M059J (cell line): ENCODE results near the gene ZNF641. TPM values are rescaled to one million over a fixed set of nuclear protein-coding genes. Genes with fewer than 3 reads are reported as not detected.

Experiments
- DNase-seq: peaks from one replicate; pipeline ENCODE4 v3.0.0-alpha.2; 2012; ENCODE audit warnings: low read depth
- total RNA-seq: library from RNA; depleted of rRNA; stranded (reverse); fragments of >200 nt; shearing (Covaris generic); gene quantifications from 2 replicates; pipeline ENCODE4 v1.2.3, GENCODE V29; 2014; rRNA removed

The ZNF641 gene
- 3.9 and 7.8 TPM in 2 replicates for total RNA-seq

- peak; percentile 70 for DNase-seq
Observed at GRCh38 chr12:48350249-48351021, at the start of gene ZNF641. Gene ZNF641, minus strand, starts transcription at chr12:48350919. Its CDS starts 2,829 bp downstream, at chr12:48348090.

DNA sequence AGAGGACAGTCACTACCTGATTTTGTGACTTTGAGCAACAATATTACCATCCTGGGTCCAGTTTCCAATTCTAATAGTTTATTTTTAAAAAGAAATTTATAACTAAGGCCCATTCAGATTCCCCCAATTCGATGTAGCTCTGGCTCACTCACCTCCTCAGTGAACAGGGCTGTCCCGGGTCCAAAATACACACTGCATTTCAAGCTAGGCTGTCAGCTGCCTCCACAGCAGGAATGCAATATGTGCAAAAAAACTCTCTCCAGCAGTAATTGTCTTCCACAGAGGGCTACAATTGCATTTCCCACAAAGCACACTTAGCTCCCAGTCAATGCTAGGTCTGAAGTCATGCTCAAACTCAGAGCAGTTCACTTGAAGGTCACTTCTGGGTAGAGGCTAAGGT is 39.3 kb upstream of the ZNF641 start:
- no peak for DNase-seq

- DNase-seq: no peak
Observed at GRCh38 chr12:48389409-48389808, 38.7 kb upstream of the ZNF641 start.

- DNase-seq: peak; percentile 79
Observed at GRCh38 chr12:48388938-48389337, 38.2 kb upstream of the ZNF641 start.

DNA sequence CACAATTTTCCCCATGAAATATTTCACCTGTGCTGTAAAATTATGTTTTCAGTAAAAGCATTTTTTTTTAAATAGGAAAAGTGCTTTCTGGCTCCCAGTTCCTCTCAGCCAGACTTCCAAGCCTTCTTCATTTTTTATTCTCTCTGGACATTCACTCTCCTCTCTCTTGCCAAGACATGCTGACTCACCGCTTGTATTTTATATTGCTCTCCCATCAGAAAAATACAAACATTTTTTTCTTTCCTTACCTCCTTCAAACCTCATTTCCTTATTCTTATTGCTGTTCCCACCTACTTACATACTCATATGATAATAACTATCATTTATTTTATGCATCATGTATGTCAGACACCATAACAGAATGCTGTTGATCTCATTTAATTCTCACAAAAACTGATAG is 37.7 kb upstream of the ZNF641 start:
- DNase-seq: peak; percentile 55

- no peak for DNase-seq
Observed at GRCh38 chr12:48380596-48380995, 29.9 kb upstream of the ZNF641 start.

GRCh38 chr12:48379794-48380193 is 29.1 kb upstream of the ZNF641 start:
- DNase-seq: no peak

DNA sequence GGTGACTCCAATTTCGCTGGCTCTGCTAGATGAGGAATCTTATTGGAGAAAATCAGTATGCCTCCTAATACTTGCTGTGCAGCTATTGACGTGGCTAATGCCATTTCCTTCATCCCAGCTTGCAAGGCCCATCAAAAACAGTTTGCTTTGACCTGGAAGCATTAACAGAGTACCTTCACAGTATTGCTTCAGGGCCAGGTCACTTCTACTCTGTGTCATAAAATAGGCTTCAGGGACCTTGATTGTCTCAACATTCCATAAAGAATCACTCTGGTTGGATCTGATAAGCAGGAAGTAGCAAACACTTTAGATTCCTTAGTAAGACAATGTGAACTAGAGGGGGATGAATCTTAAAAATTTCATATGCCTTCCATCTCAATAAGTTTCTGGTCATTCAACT is 26.9 kb upstream of the ZNF641 start:
- DNase-seq: no peak

- DNase-seq: no peak
Observed at GRCh38 chr12:48374164-48374563, 23.4 kb upstream of the ZNF641 start.

GRCh38 chr12:48366131-48366530 is 15.4 kb upstream of the ZNF641 start:
- DNase-seq: peak; percentile 11

- no peak for DNase-seq
Observed at GRCh38 chr12:48361664-48362339, 11.1 kb upstream of the ZNF641 start.

DNA sequence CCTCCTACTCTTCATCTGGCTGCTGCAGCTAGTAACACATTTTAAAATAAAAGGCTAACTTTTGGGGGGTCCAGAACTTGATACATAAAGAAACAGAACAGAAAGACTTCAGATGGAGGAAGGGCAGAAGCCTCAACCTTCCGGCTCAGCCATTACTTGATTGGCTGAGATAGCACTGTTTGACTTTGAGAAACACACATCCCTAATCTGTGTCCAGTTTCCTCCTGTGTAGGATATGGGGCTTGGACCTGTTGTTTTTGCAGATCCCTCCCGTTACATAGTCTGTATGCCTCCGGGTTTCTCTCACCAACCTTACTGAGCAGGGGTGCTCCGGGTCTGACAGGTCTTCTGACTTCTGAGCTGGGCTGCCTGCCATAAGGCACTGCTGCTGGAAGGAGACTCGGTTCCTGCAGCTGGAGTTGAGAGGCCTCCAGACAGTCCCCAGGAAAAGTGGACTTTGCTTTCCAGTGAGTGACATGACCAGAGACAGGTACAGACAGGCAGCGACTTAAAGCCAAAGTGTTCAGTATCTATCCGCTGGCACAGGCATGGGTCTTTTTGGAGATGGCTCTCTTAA is 8.3 kb upstream of the ZNF641 start:
- no peak for DNase-seq

DNA sequence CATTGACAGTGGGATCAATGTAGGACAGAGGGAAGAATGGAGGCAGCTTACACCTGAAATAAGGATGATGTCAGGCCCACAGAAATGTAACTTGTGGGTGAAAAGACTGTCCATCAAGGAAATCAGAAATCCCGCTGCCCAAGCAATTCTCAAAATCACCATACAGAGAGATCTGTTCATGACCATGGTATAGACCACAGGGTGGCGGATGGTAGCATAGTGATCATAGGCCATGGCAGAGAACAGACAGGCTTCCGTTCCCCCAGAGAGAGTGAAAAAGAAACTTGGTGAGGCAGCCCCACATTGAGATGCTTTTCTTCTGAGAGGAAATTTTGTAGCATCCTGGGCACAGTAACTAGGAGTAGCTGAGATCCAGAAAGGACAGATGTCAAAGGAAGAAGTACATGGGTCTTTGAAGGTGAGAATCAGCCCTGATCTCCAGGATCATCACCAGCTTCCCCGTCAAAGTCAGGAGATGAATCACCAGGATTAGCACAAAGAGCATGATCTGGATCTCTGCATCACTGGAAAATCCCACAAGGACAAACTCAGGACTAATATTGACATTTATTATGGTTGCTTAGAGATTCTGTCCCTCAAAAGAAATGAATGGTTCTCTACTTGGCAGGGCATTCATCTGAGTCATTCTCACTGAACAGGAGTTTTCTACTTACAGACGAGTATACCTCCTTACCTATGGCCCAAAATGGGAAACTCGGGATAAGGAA is 5.5 kb upstream of the ZNF641 start:
- DNase-seq: peak; percentile 65

- no peak for DNase-seq
Observed at GRCh38 chr12:48352157-48352760, 1.5 kb upstream of the ZNF641 start.

DNA sequence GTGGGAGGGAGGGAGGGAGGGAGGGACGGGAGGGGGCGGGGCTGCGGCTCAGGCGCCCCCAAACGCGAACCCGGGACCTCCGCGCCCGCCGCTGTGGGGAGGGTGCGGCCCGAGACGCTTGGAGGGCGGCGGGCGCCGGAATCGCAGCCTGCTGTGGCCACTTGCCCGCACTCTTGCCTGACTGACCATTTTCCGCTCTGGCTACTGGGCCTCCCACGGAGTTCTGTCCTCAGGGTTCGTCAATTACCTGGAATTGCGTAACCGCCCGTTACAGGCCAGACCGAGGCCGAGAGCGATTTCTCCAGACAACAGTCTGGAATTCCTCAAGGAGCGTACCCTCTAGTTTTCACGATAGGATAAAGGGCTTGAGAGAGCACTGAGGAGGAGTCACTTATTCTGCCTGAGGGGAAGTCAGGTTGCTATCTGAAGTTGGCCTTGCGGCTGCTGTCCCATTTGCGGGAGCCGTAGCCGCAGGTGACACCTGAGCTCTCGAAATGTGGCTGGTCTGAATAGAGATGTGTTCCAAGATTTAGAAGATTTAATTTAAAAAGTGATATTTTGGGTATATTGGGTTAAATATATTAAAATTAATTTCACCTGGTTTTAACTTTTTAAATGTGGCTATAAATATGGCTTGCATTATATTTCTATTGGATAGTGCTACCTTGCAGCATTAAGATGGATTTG is 446 bp upstream of the ZNF641 start:
- DNase-seq: peak; percentile 78

DNA sequence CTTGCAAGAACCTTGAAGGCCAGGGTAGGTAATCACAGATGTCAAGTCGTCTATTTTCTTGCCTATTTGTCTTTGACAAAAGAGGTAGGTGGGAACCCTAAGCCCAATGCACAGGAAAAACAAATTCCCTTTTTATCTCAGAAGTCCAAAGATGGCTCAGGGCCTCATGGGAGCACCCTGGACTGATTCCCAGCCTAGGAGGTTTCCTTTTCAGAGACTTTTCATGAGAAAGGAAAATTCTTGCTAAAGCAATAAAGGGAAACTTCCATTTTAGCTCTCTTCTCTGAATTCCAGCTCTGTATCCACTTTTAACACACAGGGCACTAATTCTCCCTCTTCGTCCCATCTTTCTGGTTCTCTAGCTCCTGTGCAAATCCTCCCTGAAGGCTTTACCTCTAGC is 1.2 kb downstream of the ZNF641 start:
- DNase-seq: no peak

GRCh38 chr12:48342980-48343379 is 7.7 kb downstream of the ZNF641 start:
- no peak for DNase-seq

GRCh38 chr12:48340943-48341342 is 9.8 kb downstream of the ZNF641 start:
- no peak for DNase-seq

DNA sequence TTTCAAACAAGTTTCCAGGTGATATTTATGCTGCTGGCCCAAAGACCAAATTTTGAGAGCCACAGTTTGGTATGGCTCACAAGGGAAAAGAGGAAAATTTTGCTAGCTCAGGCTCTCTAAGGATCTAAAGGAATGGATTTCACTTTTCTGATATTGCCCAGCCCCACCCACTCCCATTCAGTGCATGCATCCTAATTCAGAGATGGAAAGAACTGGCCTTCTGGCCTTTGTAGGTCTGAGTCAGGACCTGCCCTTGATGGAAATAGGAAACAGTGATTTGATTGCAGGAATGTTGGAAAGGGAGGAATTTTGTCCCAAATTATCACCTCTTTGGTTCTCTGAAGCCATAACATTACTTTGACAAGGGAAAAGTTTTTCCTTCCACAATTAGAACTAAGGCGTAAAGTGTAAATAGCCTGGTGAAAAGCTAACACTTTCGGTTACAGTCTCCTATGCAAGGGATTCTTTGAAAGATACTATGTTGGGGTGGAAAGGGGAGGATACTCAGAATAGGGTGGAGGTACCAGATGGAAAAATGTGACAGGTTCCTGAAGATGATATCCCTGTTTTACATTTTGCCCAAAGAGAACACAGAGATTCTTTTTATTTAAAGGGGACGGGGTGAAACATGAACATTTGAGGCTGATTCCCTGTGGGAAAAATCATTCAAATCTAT is 11.1 kb downstream of the ZNF641 start:
- no peak for DNase-seq

- peak; percentile 2 for DNase-seq
Observed at GRCh38 chr12:48336564-48336963, 14.2 kb downstream of the ZNF641 start.

- DNase-seq: no peak
Observed at GRCh38 chr12:48336061-48336460, 14.7 kb downstream of the ZNF641 start.
